ENCODE results near the gene RGS21.

RGS21 gene

GRCh38 chr1:192399161-192399560, 82.4 kb downstream of the RGS21 start:
- no peaks in the 10 kb centered on the region for H3K4me1 Mint-ChIP-seq

GRCh38 chr1:192401825-192402224, 85.0 kb downstream of the RGS21 start:
- Mint-ChIP-seq H3K27me3 (ENCODE audit: low read depth) (no peaks in the 10 kb centered on the region), H3K4me1 (no peaks in the 10 kb centered on the region)
- TF ChIP-seq CTCF (IDR thresholded peaks at IDR 0.05; ENCODE audit: unreplicated experiment in 3 of 3): no peak

More at GRCh38 chr1:192399161-192399560, 82.4 kb downstream of the RGS21 start:
- TF ChIP-seq CTCF (IDR thresholded peaks at IDR 0.05; ENCODE audit: unreplicated experiment in 3 of 3): no peak
- H3K27ac Mint-ChIP-seq: no peak overlapping the region
- no peaks in the 10 kb centered on the region for H3K27me3 Mint-ChIP-seq (ENCODE audit: low read depth)
- no peaks in the 10 kb centered on the region for H3K36me3 Mint-ChIP-seq (ENCODE audit: low read depth)
- no peak overlapping the region for H3K4me3 Mint-ChIP-seq
- H3K9me3 Mint-ChIP-seq: no peaks in the 10 kb centered on the region

GRCh38 chr1:192402571-192402970, 85.8 kb downstream of the RGS21 start:
- H3K36me3 Mint-ChIP-seq (ENCODE audit: low read depth): no peaks in the 10 kb centered on the region
- no peak overlapping the region for H3K4me3 Mint-ChIP-seq
- no peaks in the 10 kb centered on the region for H3K4me1 Mint-ChIP-seq
- H3K27ac Mint-ChIP-seq: no peak overlapping the region
- no peaks in the 10 kb centered on the region for H3K9me3 Mint-ChIP-seq
- TF ChIP-seq CTCF (IDR thresholded peaks at IDR 0.05; ENCODE audit: unreplicated experiment in 3 of 3): no peak
- no peaks in the 10 kb centered on the region for H3K27me3 Mint-ChIP-seq (ENCODE audit: low read depth)

More at GRCh38 chr1:192401825-192402224, 85.0 kb downstream of the RGS21 start:
- Mint-ChIP-seq H3K27ac (no peak overlapping the region), H3K36me3 (ENCODE audit: low read depth) (no peaks in the 10 kb centered on the region), H3K9me3 (no peaks in the 10 kb centered on the region), H3K4me3 (no peak overlapping the region)

- Mint-ChIP-seq H3K4me3 (no peak overlapping the region), H3K27me3 (ENCODE audit: low read depth) (no peaks in the 10 kb centered on the region), H3K4me1 (no peaks in the 10 kb centered on the region), H3K9me3 (no peaks in the 10 kb centered on the region), H3K36me3 (ENCODE audit: low read depth) (no peaks in the 10 kb centered on the region), H3K27ac (no peak overlapping the region)
- no peak for TF ChIP-seq CTCF (IDR thresholded peaks at IDR 0.05; ENCODE audit: unreplicated experiment in 3 of 3)
Observed at GRCh38 chr1:192407206-192407605, 90.4 kb downstream of the RGS21 start.
